Activated T-helper 2 cell treated with anti-CD3 and anti-CD28 coated beads, Interferon-gamma antibody, Interleukin-2, Interleukin-4, amounts not matched to agents 10 μg/mL and 5 μg/mL and 100 μg/mL, durations not matched to agents 14 hours and 24 hours and 36 hours (primary cell): ENCODE results near the gene ASNS. TPM values are rescaled to one million over a fixed set of nuclear protein-coding genes. Genes with fewer than 3 reads are reported as not detected.
"Not testable (repeated sequence)": the region's sequence is repeated elsewhere in the genome, so short reads cannot be mapped to it uniquely, and the experiment has no call there.

Experiments
- DNase-seq: peaks from one replicate; pipeline ENCODE4 v3.0.0; 2021; ENCODE audit warnings: low spot score
- H3K27ac Mint-ChIP-seq: one replicate; pipeline ENCODE4 v1.8.0; 2021; ENCODE audit warnings: mixed read lengths
- H3K27me3 Mint-ChIP-seq: one replicate; pipeline ENCODE4 v1.8.0; 2021; ENCODE audit warnings: low read depth, mixed read lengths
- H3K36me3 Mint-ChIP-seq: one replicate; pipeline ENCODE4 v1.8.0; 2021; ENCODE audit warnings: low read depth, mixed read lengths
- H3K4me1 Mint-ChIP-seq: one replicate; pipeline ENCODE4 v1.8.0; 2021; ENCODE audit warnings: low read depth, mixed read lengths
- H3K4me3 Mint-ChIP-seq: one replicate; pipeline ENCODE4 v1.8.0; 2021; ENCODE audit warnings: low read depth, mild to moderate bottlenecking, moderate library complexity, mixed read lengths
- H3K9me3 Mint-ChIP-seq: one replicate; pipeline ENCODE4 v1.8.0; 2021; ENCODE audit warnings: mixed read lengths
- intact Hi-C: fragments of 100-400 bp; cut with micrococcal nuclease; formaldehyde crosslinking; loops from one replicate; pipeline ENCODE4 v1.15.1; 2023
- total RNA-seq: library from RNA; stranded (reverse); gene quantifications from 2 replicates; pipeline ENCODE4 v1.2.3, GENCODE V29; 2022

The ASNS gene, protein sequence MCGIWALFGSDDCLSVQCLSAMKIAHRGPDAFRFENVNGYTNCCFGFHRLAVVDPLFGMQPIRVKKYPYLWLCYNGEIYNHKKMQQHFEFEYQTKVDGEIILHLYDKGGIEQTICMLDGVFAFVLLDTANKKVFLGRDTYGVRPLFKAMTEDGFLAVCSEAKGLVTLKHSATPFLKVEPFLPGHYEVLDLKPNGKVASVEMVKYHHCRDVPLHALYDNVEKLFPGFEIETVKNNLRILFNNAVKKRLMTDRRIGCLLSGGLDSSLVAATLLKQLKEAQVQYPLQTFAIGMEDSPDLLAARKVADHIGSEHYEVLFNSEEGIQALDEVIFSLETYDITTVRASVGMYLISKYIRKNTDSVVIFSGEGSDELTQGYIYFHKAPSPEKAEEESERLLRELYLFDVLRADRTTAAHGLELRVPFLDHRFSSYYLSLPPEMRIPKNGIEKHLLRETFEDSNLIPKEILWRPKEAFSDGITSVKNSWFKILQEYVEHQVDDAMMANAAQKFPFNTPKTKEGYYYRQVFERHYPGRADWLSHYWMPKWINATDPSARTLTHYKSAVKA
- total RNA-seq: 63.4 and 64.5 TPM in 2 replicates

DNA sequence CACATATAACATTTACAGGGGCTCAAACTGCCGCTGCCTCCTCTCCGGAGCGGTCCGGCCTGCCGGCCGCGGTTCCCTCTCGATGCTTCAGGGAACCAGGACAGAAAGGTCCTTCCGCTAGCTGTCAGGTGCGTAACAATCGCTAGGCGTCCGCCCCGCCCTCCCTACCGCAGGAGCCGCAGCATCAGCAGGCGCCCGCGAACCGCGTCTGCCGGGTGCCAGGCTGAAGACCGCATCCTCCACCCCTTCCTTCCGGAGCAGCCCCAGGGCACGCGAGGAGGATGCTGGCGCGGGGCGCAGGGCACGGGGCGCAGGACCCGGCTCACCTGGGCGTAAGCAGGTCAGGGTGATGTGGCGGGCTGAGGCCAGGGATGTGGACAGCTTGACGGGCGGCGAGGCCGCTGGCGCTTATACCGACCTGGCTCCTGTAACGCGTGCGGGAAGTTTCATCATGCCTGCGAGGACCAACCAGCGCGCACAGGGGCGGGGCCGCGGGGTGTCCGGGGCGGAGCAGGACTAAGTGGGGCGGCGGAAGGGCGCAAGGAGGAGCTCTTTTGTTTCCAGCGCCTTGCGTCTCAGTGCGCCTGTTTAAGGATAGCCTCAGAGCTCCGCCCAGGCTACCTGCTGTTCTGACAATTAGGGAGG is at the start of gene ASNS:
ASNS (minus strand) TSS at position 384 of the 645 bp plus-strand sequence. CDS start 3,252 bp downstream, outside the sequence.
- Mint-ChIP-seq H3K36me3 (peaks cover 19% of the 10 kb centered on the region), H3K9me3 (no peaks in the 10 kb centered on the region), H3K4me3 (peak within 1 kb of the TSS; percentile 87), H3K27me3 (no peaks in the 10 kb centered on the region), H3K4me1 (peaks cover 23% of the 10 kb centered on the region), H3K27ac (peak within 1 kb of the TSS; percentile 84)
- DNase-seq: peak; percentile 87
- intact Hi-C loops: loop anchor here (1.0 to 2.0 kb wide), 3 partner anchors 57 to 755 kb away; partner anchors contain the start of gene SDHAF3

DNA sequence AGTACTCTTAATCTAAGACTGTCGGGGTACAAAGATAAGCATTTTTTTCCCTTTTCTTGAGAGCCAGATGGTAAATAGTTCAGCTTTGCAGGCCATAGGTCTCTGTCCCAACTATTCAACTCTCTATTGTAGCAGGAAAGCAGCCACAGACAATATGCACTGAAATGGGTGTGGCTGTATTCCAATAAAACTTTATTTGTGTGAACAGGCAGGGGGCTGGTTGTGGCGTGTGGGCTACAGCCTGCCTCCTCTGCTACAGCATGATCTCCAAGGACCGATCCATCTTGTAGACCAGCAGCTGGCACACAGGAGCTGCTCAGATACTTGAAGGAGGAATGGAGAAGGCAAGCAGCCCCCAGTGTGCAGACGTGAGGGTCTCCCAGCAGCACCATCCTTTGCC is 49.0 kb upstream of the ASNS start:
- H3K36me3 Mint-ChIP-seq, H3K9me3 Mint-ChIP-seq: not testable (repeated sequence)

GRCh38 chr7:97915267-97915666 is 43.1 kb upstream of the ASNS start:
- H3K36me3 Mint-ChIP-seq, DNase-seq, H3K4me3 Mint-ChIP-seq, H3K27me3 Mint-ChIP-seq, H3K9me3 Mint-ChIP-seq, H3K27ac Mint-ChIP-seq, H3K4me1 Mint-ChIP-seq, intact Hi-C loops: not testable (repeated sequence)

More for the DNA sequence above, 49.0 kb upstream of the ASNS start:
- H3K4me3 Mint-ChIP-seq, H3K27ac Mint-ChIP-seq, H3K27me3 Mint-ChIP-seq, H3K4me1 Mint-ChIP-seq, DNase-seq, intact Hi-C loops: not testable (repeated sequence)

DNA sequence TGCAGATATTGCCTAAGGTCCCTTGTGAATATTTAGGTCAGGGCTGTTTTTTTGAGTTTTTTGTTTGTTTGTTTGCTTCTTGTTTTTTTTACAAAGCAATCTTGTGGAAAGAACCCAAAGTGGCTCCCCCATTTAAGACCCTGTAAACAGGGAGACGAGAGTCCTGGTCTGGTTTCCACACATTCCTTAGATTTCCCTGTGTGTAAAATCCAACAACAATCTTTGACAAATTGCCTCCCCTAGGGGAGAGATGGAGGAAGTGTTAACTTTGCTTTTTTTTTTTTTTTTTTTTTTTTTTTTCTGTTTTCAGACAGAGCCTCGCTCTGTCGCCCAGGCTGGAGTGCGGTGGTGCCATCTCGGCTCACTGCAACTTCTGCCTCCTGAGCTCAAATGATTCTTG is 40.1 kb upstream of the ASNS start:
- H3K9me3 Mint-ChIP-seq, H3K4me3 Mint-ChIP-seq, H3K27ac Mint-ChIP-seq, intact Hi-C loops, DNase-seq, H3K36me3 Mint-ChIP-seq, H3K27me3 Mint-ChIP-seq, H3K4me1 Mint-ChIP-seq: not testable (repeated sequence)

GRCh38 chr7:97896893-97897292 is 24.7 kb upstream of the ASNS start:
- H3K4me3 Mint-ChIP-seq, intact Hi-C loops, H3K9me3 Mint-ChIP-seq, H3K27me3 Mint-ChIP-seq, H3K27ac Mint-ChIP-seq, DNase-seq, H3K4me1 Mint-ChIP-seq, H3K36me3 Mint-ChIP-seq: not testable (repeated sequence)

DNA sequence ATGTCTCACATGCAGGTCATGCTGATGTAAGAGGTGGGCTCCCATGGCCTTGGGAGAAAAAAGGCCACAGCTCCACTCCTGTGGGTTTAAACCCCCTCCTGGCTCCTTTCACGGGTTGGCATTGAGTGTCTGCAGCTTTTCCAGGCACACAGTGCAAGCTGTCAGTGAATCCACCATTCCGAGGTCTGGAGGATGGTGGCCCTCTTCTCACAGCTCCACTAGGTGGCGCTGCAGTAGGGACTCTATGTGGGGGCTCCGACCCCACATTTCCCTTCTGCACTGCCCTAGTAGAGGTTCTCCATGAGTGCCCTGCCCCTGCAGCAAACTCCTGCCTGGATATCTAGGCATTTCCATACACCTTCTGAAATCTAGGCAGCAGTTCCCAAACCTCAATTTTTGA is 19.5 kb upstream of the ASNS start:
- H3K36me3 Mint-ChIP-seq, H3K4me3 Mint-ChIP-seq, H3K27ac Mint-ChIP-seq, H3K4me1 Mint-ChIP-seq, DNase-seq, intact Hi-C loops, H3K27me3 Mint-ChIP-seq: not testable (repeated sequence)
- H3K9me3 Mint-ChIP-seq: peaks cover 16% of the 10 kb centered on the region

- intact Hi-C loops, H3K27ac Mint-ChIP-seq, H3K4me3 Mint-ChIP-seq, H3K9me3 Mint-ChIP-seq, H3K27me3 Mint-ChIP-seq, H3K36me3 Mint-ChIP-seq, DNase-seq, H3K4me1 Mint-ChIP-seq: not testable (repeated sequence)
Measured at GRCh38 chr7:97879527-97879926, 7.3 kb upstream of the ASNS start.

GRCh38 chr7:97874894-97875293 is 2.7 kb upstream of the ASNS start:
- peaks cover 14% of the 10 kb centered on the region for H3K4me1 Mint-ChIP-seq

DNA sequence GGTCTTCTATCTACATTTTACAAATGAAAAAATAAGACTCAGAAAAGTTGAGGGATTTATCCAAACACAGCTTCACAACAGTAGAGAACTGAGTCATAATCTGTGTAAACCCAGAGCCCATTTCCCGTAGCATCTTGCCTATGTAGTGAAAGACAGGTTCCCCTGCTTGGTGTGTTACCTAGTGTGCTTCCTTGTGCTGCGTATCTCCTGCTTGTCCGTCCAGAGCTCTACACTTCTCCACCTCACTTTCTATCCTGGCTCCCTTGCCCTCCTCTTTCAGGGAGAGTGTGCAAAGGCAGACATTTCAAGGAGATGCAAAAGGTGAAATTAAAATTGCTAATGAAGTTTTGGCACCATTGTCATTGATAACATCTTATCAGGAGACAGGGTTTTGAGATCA is 1.4 kb upstream of the ASNS start:
- no peak overlapping the region for H3K4me3 Mint-ChIP-seq
- intact Hi-C loops: loop anchor here (2.0 kb wide), 2 partner anchors 55 to 757 kb away; partner anchors contain the start of gene SDHAF3
- peaks cover 10% of the 10 kb centered on the region for H3K36me3 Mint-ChIP-seq
- DNase-seq: no peak
- peaks cover 19% of the 10 kb centered on the region for H3K4me1 Mint-ChIP-seq
- H3K9me3 Mint-ChIP-seq: peaks cover 6% of the 10 kb centered on the region
- H3K27ac Mint-ChIP-seq: no peak overlapping the region
- H3K27me3 Mint-ChIP-seq: no peaks in the 10 kb centered on the region

More at GRCh38 chr7:97874894-97875293, 2.7 kb upstream of the ASNS start:
- H3K9me3 Mint-ChIP-seq, H3K27ac Mint-ChIP-seq, DNase-seq, intact Hi-C loops, H3K27me3 Mint-ChIP-seq, H3K36me3 Mint-ChIP-seq, H3K4me3 Mint-ChIP-seq: not testable (repeated sequence)

DNA sequence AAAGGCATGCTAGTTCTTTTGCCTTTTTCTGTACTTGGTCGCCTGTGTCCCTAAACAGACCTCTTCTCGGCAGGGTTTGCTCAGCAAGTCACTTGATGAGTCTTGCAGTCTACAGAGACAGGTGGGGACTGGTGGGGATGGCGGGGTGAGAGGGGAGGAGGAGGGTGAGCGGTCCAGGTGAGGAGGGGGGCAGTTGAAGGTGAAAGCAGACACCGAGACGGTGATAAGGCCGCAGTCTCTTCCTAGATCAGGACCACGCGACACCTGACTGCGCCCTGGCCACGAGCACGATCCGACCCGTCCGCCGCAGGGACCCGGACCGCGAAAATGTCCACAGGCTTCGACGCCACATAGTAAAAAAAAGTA is 566 bp downstream of the ASNS start:
- no peak for DNase-seq
- peak overlapping the region; percentile 84 for H3K27ac Mint-ChIP-seq
- H3K36me3 Mint-ChIP-seq: peaks cover 23% of the 10 kb centered on the region
- intact Hi-C loops: loop anchor here (1.0 to 2.0 kb wide), 3 partner anchors 57 to 755 kb away; partner anchors contain the start of gene SDHAF3
- no peaks in the 10 kb centered on the region for H3K27me3 Mint-ChIP-seq
- H3K9me3 Mint-ChIP-seq: no peaks in the 10 kb centered on the region
- peaks cover 23% of the 10 kb centered on the region for H3K4me1 Mint-ChIP-seq
- H3K4me3 Mint-ChIP-seq: peak overlapping the region; percentile 87

- DNase-seq: no peak
- Mint-ChIP-seq H3K36me3 (peaks cover 40% of the 10 kb centered on the region), H3K4me3 (no peak overlapping the region), H3K27me3 (no peaks in the 10 kb centered on the region), H3K27ac (no peak overlapping the region), H3K9me3 (no peaks in the 10 kb centered on the region), H3K4me1 (peaks cover 32% of the 10 kb centered on the region)
- intact Hi-C loops: no loop called here
Measured at GRCh38 chr7:97868788-97869187, 3.4 kb downstream of the ASNS start.

DNA sequence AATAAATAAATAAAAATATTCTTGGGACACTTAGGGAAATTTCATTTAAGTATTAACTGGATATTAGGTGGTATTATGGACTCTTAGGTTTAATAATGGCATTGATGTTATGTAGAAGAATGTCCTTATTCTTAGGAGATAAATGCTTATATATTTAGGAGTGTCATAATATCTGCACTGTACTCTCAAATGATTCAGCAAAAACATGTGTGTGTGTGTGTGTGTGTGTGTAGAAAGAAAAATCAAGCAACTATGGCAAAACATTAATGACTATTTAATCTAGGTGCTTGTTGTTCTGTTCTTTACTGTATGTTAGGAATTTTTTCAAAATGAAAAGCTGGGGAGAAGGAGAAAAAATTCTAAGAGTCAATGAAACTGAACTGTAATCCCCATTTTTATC is 3.9 kb downstream of the ASNS start:
- Mint-ChIP-seq H3K36me3 (peaks cover 41% of the 10 kb centered on the region), H3K27ac (no peak overlapping the region), H3K4me1 (peaks cover 32% of the 10 kb centered on the region), H3K4me3 (no peak overlapping the region), H3K27me3 (no peaks in the 10 kb centered on the region), H3K9me3 (no peaks in the 10 kb centered on the region)
- DNase-seq: no peak
- intact Hi-C loops: no loop called here

- Mint-ChIP-seq H3K9me3 (no peaks in the 10 kb centered on the region), H3K27me3 (no peaks in the 10 kb centered on the region), H3K36me3 (peaks cover 51% of the 10 kb centered on the region), H3K27ac (no peak overlapping the region), H3K4me3 (no peak overlapping the region), H3K4me1 (peaks cover 28% of the 10 kb centered on the region)
- DNase-seq: no peak
- intact Hi-C loops: no loop called here
Measured at GRCh38 chr7:97865104-97865503, 7.1 kb downstream of the ASNS start.
